ENCODE measurements around the gene NTF3. TPM values are rescaled to one million over a fixed set of nuclear protein-coding genes. Genes with fewer than 3 reads are reported as not detected.
A peak's percentile ranks its signal among the peaks of the same experiment; 100 is the strongest.

Gene NTF3
- total RNA-seq, 6 experiments from 2014 or later, result 5.2 to 9.5 (median 8.6) TPM

GRCh38 chr12:5461966-5462365 is 30.1 kb downstream of the NTF3 start:
- H3K9me3 Mint-ChIP-seq, result no peaks in the 10 kb centered on the region; the same call in 1 of the 2 replicates
- H3K27me3 Mint-ChIP-seq (ENCODE audit: insufficient read depth), result peaks cover 5% of the 10 kb centered on the region
- no peak for DNase-seq
- TF ChIP-seq CTCF (IDR thresholded peaks at IDR 0.05), result no peak
- H3K36me3 Mint-ChIP-seq (ENCODE audit: low read depth), result peaks cover 39% of the 10 kb centered on the region
- H3K4me3 Mint-ChIP-seq, result no peak overlapping the region
- no peak overlapping the region for H3K27ac Mint-ChIP-seq
- H3K4me1 Mint-ChIP-seq (ENCODE audit: low read depth), result peaks cover 66% of the 10 kb centered on the region

GRCh38 chr12:5464096-5464495 is 32.2 kb downstream of the NTF3 start:
- Mint-ChIP-seq H3K4me1 (ENCODE audit: low read depth) (peaks cover 66% of the 10 kb centered on the region), H3K36me3 (ENCODE audit: low read depth) (peaks cover 26% of the 10 kb centered on the region)

GRCh38 chr12:5465384-5465783 is 33.5 kb downstream of the NTF3 start:
- TF ChIP-seq CTCF (IDR thresholded peaks at IDR 0.05), result no peak
- H3K4me1 Mint-ChIP-seq (ENCODE audit: low read depth), result peaks cover 64% of the 10 kb centered on the region
- no peak overlapping the region for H3K4me3 Mint-ChIP-seq
- peaks cover 2% of the 10 kb centered on the region for H3K27me3 Mint-ChIP-seq (ENCODE audit: insufficient read depth)
- H3K36me3 Mint-ChIP-seq (ENCODE audit: low read depth), result peaks cover 18% of the 10 kb centered on the region
- H3K27ac Mint-ChIP-seq, result no peak overlapping the region
- no peak for DNase-seq
- no peaks in the 10 kb centered on the region; the same call in 1 of the 2 replicates for H3K9me3 Mint-ChIP-seq

More at GRCh38 chr12:5464096-5464495, 32.2 kb downstream of the NTF3 start:
- no peak for TF ChIP-seq CTCF (IDR thresholded peaks at IDR 0.05)
- Mint-ChIP-seq H3K4me3 (no peak overlapping the region), H3K9me3 (no peaks in the 10 kb centered on the region; the same call in 1 of the 2 replicates), H3K27ac (no peak overlapping the region), H3K27me3 (ENCODE audit: insufficient read depth) (peaks cover 4% of the 10 kb centered on the region)
- no peak for DNase-seq

GRCh38 chr12:5466521-5466960 is 34.6 kb downstream of the NTF3 start:
- Mint-ChIP-seq H3K4me1 (ENCODE audit: low read depth) (peaks cover 61% of the 10 kb centered on the region), H3K27me3 (ENCODE audit: insufficient read depth) (peaks cover 2% of the 10 kb centered on the region), H3K36me3 (ENCODE audit: low read depth) (peaks cover 13% of the 10 kb centered on the region), H3K27ac (peak overlapping the region; percentile 88), H3K9me3 (no peaks in the 10 kb centered on the region; the same call in 1 of the 2 replicates), H3K4me3 (peak overlapping the region; percentile 68)
- DNase-seq, result peak; percentile 12
- no peak for TF ChIP-seq CTCF (IDR thresholded peaks at IDR 0.05)

GRCh38 chr12:5467931-5468330 is 36.0 kb downstream of the NTF3 start:
- TF ChIP-seq CTCF (IDR thresholded peaks at IDR 0.05), result no peak
- Mint-ChIP-seq H3K36me3 (ENCODE audit: low read depth) (peaks cover 7% of the 10 kb centered on the region; the same call in 1 of the 2 replicates), H3K4me3 (peak overlapping the region; percentile 68), H3K27me3 (ENCODE audit: insufficient read depth) (peaks cover 2% of the 10 kb centered on the region; the same call in 1 of the 2 replicates), H3K27ac (peak overlapping the region; percentile 77), H3K4me1 (ENCODE audit: low read depth) (peaks cover 55% of the 10 kb centered on the region), H3K9me3 (no peaks in the 10 kb centered on the region)
- peak; percentile 38 for DNase-seq

All from HFFc6 (cell line).